Retina (tissue), 1 donor: Measurements from ENCODE around the gene GABRG3.

Source experiments
- DNase-seq: peaks from one replicate; pipeline ENCODE4 v3.0.0-alpha.2; 2016

GABRG3 gene

DNA sequence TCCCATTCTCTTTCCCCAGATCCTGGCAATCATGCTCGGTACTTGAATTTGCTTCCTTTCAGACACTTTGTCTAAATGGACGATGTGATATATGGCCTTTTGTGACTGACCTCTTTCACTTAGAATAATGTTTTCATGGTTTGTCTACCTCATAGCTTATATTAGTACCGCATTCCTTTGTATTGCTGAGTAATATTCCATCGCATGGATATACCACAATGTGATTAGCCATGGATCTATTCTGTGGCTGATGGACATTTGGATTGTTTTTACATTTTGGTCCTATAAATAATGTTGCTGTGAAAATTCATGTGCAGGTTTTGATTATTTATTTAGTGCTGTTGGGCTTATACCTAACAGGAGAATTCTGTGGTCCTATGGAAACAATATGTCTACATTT, 458.6 kb downstream of the GABRG3 start:
- DNase-seq, result no peak

DNA sequence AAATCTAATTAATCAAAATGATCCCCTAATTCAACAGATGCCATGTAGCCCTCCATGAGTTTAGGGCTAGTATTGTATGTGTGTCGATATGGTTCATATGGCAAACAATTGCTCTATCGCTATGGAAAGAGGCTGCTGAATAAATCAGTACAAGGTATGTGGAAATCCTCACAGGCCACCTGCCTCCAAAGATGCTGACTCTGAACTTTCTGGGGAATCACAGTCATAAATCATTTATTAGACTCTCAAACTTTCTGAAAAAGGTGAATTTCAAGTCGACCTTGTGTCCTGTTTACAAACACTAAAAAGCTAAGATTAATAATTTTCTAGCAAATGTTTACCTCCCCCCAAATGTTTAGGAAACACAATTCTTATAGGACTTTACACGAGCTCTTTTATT, 462.6 kb downstream of the GABRG3 start:
- no peak for DNase-seq

DNA sequence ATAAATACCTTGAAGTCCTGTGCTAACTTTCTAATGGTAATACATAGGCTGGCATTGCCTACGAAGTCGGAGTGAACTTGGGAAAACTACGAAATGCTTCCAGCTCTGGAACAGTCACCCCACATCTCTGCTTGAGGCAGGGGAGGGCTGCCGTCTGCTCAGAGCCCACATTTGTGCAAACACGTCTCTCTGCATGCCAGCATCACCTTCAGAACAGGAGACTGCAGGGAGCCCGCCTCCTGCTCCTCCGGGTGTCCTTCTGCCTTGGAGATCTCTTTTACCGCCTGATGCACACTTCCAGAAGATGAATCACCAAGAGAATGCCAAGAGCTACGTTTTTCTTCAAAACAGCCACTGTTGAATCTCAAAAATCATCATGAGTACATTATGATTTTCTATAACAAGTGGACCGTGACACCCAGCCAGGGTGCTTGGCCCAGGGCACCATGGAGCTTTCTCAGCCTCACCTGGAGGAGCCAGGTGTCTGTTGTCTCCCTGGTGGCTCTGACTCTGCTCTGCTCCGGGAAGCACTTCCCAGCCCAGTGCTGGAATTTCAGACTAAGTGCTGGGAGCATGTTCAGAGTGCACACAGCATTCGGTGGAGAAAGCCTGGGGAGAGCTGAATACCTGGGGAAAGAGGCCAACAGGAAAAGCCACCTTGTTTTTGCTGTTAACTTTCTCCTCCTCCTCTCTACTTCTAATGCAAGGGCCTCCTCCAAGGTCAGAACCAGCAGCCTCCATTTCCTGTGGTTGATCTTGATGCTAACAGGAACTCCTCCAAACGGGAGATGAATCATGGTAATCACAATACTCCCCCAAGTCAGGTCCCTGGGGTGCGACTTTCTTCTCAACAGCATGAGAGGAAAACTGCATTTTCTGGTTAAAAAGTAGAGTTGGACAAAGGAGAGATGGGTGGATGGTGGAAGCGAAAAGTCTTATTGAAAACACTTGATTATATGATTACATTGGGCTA, 467.7 kb downstream of the GABRG3 start:
- DNase-seq, result no peak

GRCh38 chr15:27441120-27441519, 470.1 kb downstream of the GABRG3 start:
- DNase-seq, result no peak

DNA sequence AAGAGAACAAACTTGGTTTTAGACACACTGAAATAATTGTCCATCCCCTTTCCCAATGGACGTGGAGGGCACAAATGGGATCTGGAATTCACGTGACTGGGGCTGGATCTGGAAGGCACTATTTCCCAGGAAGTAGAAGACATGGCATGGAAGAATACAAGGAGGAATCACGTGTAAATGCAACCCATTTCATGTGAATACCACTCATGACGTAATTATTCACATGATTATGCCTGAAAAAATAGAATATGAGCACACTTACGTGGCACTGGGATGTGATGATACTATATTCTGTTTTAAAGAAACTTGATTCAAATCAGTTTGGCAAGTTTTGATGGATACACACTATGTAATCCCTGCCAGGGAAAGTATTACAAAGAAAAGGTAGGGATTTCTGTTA, 477.3 kb downstream of the GABRG3 start:
- DNase-seq, result no peak

GRCh38 chr15:27448986-27449385, 478.0 kb downstream of the GABRG3 start:
- no peak for DNase-seq

GRCh38 chr15:27449941-27450340, 479.0 kb downstream of the GABRG3 start:
- no peak for DNase-seq

DNA sequence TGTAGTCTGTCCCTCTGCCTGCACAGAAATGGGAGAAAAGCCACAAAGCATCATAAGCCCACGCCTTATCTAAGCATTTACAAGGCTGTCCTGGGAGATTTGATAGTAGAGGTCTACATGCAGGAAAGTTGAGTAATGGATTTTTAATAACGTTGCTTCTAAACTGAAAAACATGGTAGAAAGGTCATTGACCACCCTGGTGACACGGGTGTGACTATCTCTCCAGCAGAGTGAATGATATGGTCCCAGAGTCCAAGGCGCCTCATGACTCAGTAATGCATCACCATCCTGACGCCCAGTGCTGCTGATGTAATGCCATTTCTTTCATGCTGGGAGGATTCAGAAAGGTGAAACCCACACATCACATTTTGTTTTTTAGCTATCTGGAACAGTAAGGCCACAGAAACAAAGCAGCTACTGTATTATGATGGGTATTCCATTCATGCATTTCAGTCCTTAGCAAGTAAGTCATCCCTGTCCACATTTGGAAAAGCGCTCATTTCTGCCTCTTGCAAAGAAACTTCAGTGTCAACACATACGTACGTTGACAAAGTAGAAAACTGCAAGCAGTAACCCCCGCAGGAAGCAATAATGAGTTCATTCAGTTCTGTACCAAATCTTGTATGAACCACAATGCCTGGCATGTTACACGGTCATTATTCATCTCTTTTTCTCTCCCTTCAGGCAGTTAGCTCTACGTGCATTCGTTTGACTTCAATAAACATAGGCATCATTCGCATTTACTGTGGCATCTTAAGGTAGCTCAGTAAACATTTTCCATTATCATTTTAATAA, 483.5 kb downstream of the GABRG3 start:
- no peak for DNase-seq

DNA sequence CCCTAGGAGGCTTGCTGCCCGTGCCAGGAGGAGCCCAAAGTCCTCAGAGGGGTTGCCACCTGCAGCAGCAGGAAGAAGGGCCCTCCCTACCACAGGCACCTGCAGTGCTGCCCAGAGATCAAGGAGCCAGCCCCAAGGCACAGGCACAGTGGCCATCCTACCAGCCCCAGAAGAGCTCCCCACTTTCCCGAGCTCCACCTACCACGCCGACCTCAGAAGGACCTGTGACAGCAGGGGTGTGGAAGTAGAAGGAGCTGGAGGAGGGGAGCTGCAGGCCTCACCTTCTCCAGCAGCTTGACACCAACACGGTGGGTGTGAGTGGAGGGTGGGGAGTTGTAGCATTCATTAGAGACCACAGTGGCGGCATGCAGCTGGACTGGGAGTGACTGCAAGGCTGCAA, 485.8 kb downstream of the GABRG3 start:
- DNase-seq, result no peak

DNA sequence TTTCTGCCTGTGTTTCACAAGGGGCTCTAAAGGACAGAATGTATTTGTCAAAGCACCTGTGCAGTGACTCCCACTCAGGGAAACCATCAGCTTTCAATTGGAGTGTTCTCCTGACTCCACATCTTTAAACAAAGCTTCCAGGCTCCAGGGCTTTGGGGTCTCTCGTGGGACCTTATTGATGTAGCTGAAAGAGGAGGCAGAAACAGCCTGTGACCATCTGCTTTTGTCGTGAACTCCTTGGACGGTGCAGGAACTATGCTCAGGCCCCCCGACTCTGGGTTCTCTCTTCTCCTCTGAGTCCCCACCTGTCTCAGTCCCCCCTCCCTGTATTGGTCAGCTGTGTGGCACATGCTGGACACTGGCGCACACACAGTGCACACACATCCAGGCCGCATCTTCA, 486.8 kb downstream of the GABRG3 start:
- peak; percentile 9 for DNase-seq

- DNase-seq, result no peak
Measured at GRCh38 chr15:27458345-27459084, 487.5 kb downstream of the GABRG3 start.

DNA sequence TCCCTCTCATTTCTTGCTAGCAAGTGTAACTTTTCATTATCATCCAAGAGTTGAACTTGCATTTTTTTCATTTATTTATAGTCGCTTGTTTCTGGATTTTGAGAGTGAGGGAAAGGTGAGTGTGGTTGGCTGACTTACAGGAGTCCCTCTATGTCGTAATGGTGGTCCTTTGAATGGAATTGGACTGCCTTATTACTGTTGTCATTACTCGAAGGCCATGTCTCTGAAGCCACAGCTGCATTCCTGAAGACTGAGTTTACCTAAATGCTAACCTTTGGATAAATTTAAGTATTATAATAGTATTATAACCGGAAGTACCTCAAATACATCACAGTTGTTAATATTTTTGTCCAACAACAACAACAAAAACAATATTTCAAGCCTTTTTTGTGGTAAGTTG, 488.9 kb downstream of the GABRG3 start:
- DNase-seq, result no peak

GRCh38 chr15:27461181-27461580, 490.2 kb downstream of the GABRG3 start:
- no peak for DNase-seq

DNA sequence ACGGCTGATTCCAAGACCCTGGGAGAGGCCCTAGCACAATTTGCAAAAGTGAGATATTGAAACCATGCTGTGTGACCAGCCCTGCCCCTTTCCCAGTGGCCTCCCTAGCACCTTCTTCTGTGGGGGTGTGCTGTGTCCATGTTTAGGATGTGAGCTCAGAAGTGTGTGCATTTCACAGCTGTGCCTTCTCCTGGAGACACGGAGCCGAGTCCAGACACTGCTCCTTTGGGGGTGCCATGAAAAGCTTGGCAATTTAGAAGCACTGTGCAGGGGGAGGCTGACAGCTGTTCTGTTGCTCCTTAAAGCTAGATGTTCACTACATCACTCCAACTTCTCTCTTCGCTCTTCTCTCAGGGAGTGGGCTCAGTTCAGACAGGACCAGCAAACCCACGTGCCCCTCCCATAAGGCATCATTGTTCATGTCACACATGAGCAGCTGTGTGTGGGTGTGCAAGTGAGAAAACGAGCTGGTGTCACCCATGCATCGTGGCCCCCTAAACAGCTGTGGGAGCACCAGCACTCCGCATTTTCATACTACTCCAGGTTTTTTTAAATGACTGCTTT, 492.6 kb downstream of the GABRG3 start:
- no peak for DNase-seq

GRCh38 chr15:27464941-27465612, 494.1 kb downstream of the GABRG3 start:
- DNase-seq, result no peak

GRCh38 chr15:27466758-27467157, 495.8 kb downstream of the GABRG3 start:
- no peak for DNase-seq

DNA sequence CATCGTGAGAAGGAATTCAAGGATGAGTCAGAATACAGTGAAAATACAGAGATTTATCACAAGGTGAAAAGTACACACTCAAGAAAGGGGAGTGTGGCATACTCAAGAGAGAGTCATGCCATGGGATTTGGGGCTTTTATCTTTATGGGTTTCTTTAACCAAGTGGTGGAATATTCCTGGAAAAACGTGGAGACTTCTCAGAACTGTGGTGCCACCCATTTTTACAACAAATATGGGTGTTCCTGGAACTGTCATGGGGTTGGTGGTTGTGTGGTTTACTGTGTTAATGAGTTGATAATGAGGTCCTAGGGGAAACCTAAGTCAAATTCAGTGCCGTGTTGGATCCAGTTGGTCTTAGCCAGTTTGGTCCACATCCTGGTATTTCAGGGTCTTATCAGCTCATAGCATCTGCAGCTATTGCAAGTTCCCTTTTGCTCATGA, 497.2 kb downstream of the GABRG3 start:
- no peak for DNase-seq

GRCh38 chr15:27473845-27474244, 502.9 kb downstream of the GABRG3 start:
- no peak for DNase-seq

DNA sequence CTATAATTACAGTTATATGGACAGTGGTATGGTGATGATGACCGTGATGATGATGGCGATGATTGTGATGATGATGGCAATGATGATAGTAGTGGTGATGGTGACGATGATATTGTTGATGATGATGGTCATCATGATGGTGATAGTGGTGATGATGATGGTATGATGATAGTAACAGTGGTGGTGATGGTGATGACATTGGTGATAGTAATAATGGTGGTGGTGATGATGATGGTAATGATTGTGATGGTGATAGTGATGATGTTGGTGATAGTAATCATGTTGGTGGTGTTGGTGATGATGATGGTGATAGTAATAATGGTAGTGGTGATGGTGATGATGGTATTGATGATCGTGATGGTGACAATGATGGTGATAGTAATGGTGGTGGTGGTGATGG, 504.4 kb downstream of the GABRG3 start:
- DNase-seq, result no peak

GRCh38 chr15:27479296-27480140, 508.5 kb downstream of the GABRG3 start:
- no peak for DNase-seq

DNA sequence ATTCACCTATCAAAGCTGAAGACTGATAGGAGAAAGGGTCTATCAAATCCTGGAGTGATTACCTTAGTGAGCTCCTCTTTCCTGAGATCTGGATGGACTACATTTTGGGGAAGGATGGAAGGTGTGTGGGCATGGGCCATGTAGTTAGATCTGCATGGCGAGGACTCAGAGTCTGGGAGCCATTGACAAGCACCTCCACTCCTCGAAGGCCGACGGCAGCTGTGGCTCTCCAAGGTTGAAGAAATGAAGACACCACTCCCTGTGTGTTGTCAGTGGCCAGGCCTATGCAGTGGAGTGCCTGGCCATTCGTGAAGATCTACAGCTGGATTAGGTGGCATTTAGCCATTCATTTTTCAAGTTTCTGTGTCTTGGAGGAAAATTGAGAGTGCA, 509.2 kb downstream of the GABRG3 start:
- no peak for DNase-seq
